RWPE2 (cell line): Measurements from ENCODE around the gene KCNJ11.

Source experiments
- ATAC-seq: fragments of 200-7000 bp; cut with Tn5 transposase; 3 replicates; pipeline ENCODE4 v1.9.1; 2021; ENCODE audit warnings: low read depth
- DNase-seq: peaks from one replicate; pipeline ENCODE4 v3.0.0-alpha.2; 2020; ENCODE audit warnings: low spot score
- H3K27ac ChIP-seq: fragments of 450-650 bp; 2 replicates; pipeline ENCODE4 v1.5.1; 2017; ENCODE audit warnings: mild to moderate bottlenecking; ENCODE audit not compliant: poor library complexity, severe bottlenecking
- H3K27me3 ChIP-seq: fragments of 250-450 bp; sonication (Bioruptor Pico); 2 replicates; pipeline ENCODE4 v1.5.1; 2021; ENCODE audit warnings: mild to moderate bottlenecking, moderate library complexity; ENCODE audit not compliant: insufficient read depth, poor library complexity, severe bottlenecking
- H3K36me3 ChIP-seq: fragments of 250-450 bp; sonication (Bioruptor Pico); 2 replicates; pipeline ENCODE4 v1.5.1; 2020; ENCODE audit warnings: low read depth, mild to moderate bottlenecking, moderate library complexity
- H3K4me1 ChIP-seq: fragments of 250-450 bp; sonication (Bioruptor Pico); 2 replicates; pipeline ENCODE4 v1.5.1; 2021; ENCODE audit warnings: mild to moderate bottlenecking, moderate library complexity; ENCODE audit not compliant: insufficient read depth, poor library complexity, severe bottlenecking
- H3K4me3 ChIP-seq: fragments of 250-450 bp; sonication (Bioruptor Pico); 2 replicates; pipeline ENCODE4 v1.5.1; 2021; ENCODE audit warnings: mild to moderate bottlenecking, moderate library complexity; ENCODE audit not compliant: severe bottlenecking
- H3K9me3 ChIP-seq: fragments of 250-450 bp; sonication (Bioruptor Pico); 2 replicates; pipeline ENCODE4 v1.5.1; 2021; ENCODE audit warnings: mild to moderate bottlenecking, moderate library complexity; ENCODE audit not compliant: severe bottlenecking
- TF ChIP-seq, protein P1 (sequence below): fragments of 450-650 bp; IDR thresholded peaks from one replicate; pipeline ENCODE4 v1.5.1; 2017; ENCODE audit warnings: mild to moderate bottlenecking, moderate library complexity; ENCODE audit not compliant: poor library complexity, severe bottlenecking

The KCNJ11 gene

GRCh38 chr11:17351510-17352176 is 36.8 kb downstream of the KCNJ11 start, which contains the start of gene NCR3LG1:
Gene NCR3LG1, plus strand, starts transcription at chr11:17351800. Its CDS starts 170 bp downstream, at chr11:17351970.
- peak within 1 kb of the TSS; percentile 42 for H3K27ac ChIP-seq
- no peak for DNase-seq
- peak within 1 kb of the TSS; percentile 61 for H3K4me3 ChIP-seq
- H3K36me3 ChIP-seq: no peaks in the 10 kb centered on the region
- TF ChIP-seq, protein P1, sequence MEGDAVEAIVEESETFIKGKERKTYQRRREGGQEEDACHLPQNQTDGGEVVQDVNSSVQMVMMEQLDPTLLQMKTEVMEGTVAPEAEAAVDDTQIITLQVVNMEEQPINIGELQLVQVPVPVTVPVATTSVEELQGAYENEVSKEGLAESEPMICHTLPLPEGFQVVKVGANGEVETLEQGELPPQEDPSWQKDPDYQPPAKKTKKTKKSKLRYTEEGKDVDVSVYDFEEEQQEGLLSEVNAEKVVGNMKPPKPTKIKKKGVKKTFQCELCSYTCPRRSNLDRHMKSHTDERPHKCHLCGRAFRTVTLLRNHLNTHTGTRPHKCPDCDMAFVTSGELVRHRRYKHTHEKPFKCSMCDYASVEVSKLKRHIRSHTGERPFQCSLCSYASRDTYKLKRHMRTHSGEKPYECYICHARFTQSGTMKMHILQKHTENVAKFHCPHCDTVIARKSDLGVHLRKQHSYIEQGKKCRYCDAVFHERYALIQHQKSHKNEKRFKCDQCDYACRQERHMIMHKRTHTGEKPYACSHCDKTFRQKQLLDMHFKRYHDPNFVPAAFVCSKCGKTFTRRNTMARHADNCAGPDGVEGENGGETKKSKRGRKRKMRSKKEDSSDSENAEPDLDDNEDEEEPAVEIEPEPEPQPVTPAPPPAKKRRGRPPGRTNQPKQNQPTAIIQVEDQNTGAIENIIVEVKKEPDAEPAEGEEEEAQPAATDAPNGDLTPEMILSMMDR: no peak
- H3K9me3 ChIP-seq: no peaks in the 10 kb centered on the region
- ATAC-seq: peak; percentile 22
- peaks cover 5% of the 10 kb centered on the region for H3K4me1 ChIP-seq
- H3K27me3 ChIP-seq: peaks cover 3% of the 10 kb centered on the region

GRCh38 chr11:17351172-17351509 is 37.3 kb downstream of the KCNJ11 start:
- TF ChIP-seq, protein P1: peak; percentile 28
- peaks cover 3% of the 10 kb centered on the region for H3K27me3 ChIP-seq
- H3K4me3 ChIP-seq: peak overlapping the region; percentile 61
- H3K27ac ChIP-seq: no peak overlapping the region
- peaks cover 5% of the 10 kb centered on the region for H3K4me1 ChIP-seq
- DNase-seq: no peak
- ATAC-seq: no peak
- H3K36me3 ChIP-seq: no peaks in the 10 kb centered on the region
- H3K9me3 ChIP-seq: no peaks in the 10 kb centered on the region

DNA sequence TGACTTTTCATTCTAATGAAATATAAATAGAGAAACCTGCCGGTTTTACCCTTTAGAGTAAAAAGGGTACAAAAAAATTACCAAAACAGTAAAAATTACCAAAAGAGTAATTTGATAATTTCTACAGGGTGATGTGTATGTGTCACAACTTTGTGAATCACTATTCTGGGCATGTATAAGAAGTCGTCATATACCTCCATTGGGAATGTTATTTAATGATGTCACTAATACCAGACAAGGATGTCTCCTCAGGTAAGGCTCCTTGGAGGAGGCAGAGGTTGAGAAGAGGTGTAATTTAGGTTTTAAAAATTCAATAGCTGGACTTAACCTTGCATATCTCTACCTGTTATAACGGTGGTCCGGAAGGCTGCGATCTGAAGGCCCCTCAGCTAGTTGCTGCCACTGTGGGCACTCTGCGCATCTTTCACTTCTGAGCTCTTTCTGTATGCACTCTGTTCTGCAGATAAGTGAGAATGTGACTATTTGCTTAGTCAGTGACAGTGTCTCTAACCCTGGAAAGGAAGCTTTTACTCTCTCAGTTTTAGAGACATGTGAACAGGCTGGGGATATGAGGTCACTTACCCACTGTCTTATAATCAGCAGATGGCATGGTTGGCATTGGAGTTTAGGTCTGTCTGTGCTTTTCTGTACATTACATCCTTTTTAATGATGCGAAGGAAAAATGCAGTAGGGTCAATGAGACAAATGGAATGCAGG is 37.8 kb downstream of the KCNJ11 start:
- Histone ChIP-seq H3K4me3 (no peak overlapping the region), H3K27ac (no peak overlapping the region), H3K9me3 (no peaks in the 10 kb centered on the region), H3K27me3 (peaks cover 3% of the 10 kb centered on the region), H3K4me1 (peaks cover 5% of the 10 kb centered on the region), H3K36me3 (no peaks in the 10 kb centered on the region)
- DNase-seq (no peak), ATAC-seq (no peak)
- TF ChIP-seq, protein P1: no peak

- no peak overlapping the region for H3K27ac ChIP-seq
- no peaks in the 10 kb centered on the region for H3K36me3 ChIP-seq
- ATAC-seq (no peak), DNase-seq (no peak)
- no peak overlapping the region for H3K4me3 ChIP-seq
- H3K9me3 ChIP-seq: no peaks in the 10 kb centered on the region
- TF ChIP-seq, protein P1: no peak
- H3K27me3 ChIP-seq: no peaks in the 10 kb centered on the region
- H3K4me1 ChIP-seq: peaks cover 4% of the 10 kb centered on the region
These were observed 40.8 kb downstream of the KCNJ11 start for GRCh38 chr11:17347676-17348075.

- TF ChIP-seq, protein P1: no peak
- no peaks in the 10 kb centered on the region for H3K27me3 ChIP-seq
- ATAC-seq: peak; percentile 95
- H3K9me3 ChIP-seq: no peaks in the 10 kb centered on the region
- no peak for DNase-seq
- no peaks in the 10 kb centered on the region for H3K36me3 ChIP-seq
- H3K4me3 ChIP-seq: no peak overlapping the region
- no peak overlapping the region for H3K27ac ChIP-seq
- peaks cover 4% of the 10 kb centered on the region for H3K4me1 ChIP-seq
These were observed 44.6 kb downstream of the KCNJ11 start for GRCh38 chr11:17343907-17344306.
